HEK293 (cell line): ENCODE measurements around the gene FILIP1L.

Source experiments
- CTCF ChIA-PET: fragments of 350-600 bp; formaldehyde crosslinking; extraction: SDS; loops from one replicate; lab custom pipeline; 2021; ENCODE audit warnings: antibody characterized with exemption; lab: Yijun Ruan, JAX
- POLR2A ChIA-PET: fragments of 300-600 bp; formaldehyde crosslinking; extraction: SDS; loops from one replicate; lab custom pipeline; 2020; ENCODE audit warnings: antibody characterized with exemption, inconsistent platforms; lab: Yijun Ruan, JAX
- H3K27ac ChIP-seq: fragments of 200-500 bp; sonication (Bioruptor generic); 2 replicates; pipeline ENCODE4 v1.5.1; 2014; ENCODE audit warnings: low read depth, low read length, control low read depth, inconsistent platforms; ENCODE audit errors: extremely low read depth
- H3K36me3 ChIP-seq, 2 experiments: fragments of 200-500 bp in 1 of 2; sonication (Bioruptor generic) in 1 of 2; 1 replicate in 1 of 2; 2 replicates in 1 of 2; pipeline ENCODE4 v1.5.1; 2014 to 2017; ENCODE audit warnings: inconsistent platforms in 2 of 2, low read length in 2 of 2; ENCODE audit not compliant: control insufficient read depth in 2 of 2, insufficient read depth in 1 of 2
- H3K4me1 ChIP-seq: fragments of 200-500 bp; sonication (Bioruptor generic); 2 replicates; pipeline ENCODE4 v1.5.1; 2014; ENCODE audit warnings: mild to moderate bottlenecking, low read length, inconsistent platforms; ENCODE audit not compliant: control insufficient read depth, insufficient read depth
- H3K4me3 ChIP-seq: 2 replicates; pipeline ENCODE4 v1.5.1; 2011; ENCODE audit warnings: low read depth, mild to moderate bottlenecking, control low read depth, low read length, moderate library complexity
- H3K9me3 ChIP-seq: fragments of 200-500 bp; sonication (Bioruptor generic); 2 replicates; pipeline ENCODE4 v1.5.1; 2014; ENCODE audit warnings: low read depth, low read length, inconsistent platforms; ENCODE audit not compliant: control insufficient read depth, insufficient read depth
- BCL6B ChIP-seq: fragments of 450-650 bp; formaldehyde crosslinking; IDR thresholded peaks from 2 replicates; pipeline ENCODE4 v1.5.1; 2017; ENCODE audit warnings: missing biosample characterization, missing genetic modification characterization
- GLIS1 ChIP-seq: fragments of 450-650 bp; formaldehyde crosslinking; IDR thresholded peaks from 2 replicates; pipeline ENCODE4 v1.5.1; 2016; ENCODE audit warnings: missing biosample characterization, missing genetic modification characterization
- PRDM10 ChIP-seq: fragments of 450-650 bp; formaldehyde crosslinking; IDR thresholded peaks from 2 replicates; pipeline ENCODE4 v1.5.1; 2016; ENCODE audit warnings: missing biosample characterization, missing genetic modification characterization
- WT1 ChIP-seq: fragments of 450-650 bp; formaldehyde crosslinking; IDR thresholded peaks from 2 replicates; pipeline ENCODE4 v1.5.1; 2016; ENCODE audit warnings: missing biosample characterization, missing genetic modification characterization
- ZBTB21 ChIP-seq: fragments of 450-650 bp; formaldehyde crosslinking; IDR thresholded peaks from 2 replicates; pipeline ENCODE4 v1.5.1; 2017; ENCODE audit warnings: missing biosample characterization, missing genetic modification characterization
- ZBTB44 ChIP-seq: fragments of 450-650 bp; IDR thresholded peaks from 2 replicates; pipeline ENCODE4 v1.5.1; 2018; ENCODE audit warnings: missing biosample characterization, mild to moderate bottlenecking, missing genetic modification characterization
- ZBTB7A ChIP-seq: fragments of 450-650 bp; formaldehyde crosslinking; IDR thresholded peaks from 2 replicates; pipeline ENCODE4 v1.5.1; 2016; ENCODE audit warnings: low read depth, missing biosample characterization, missing genetic modification characterization
- ZNF19 ChIP-seq: fragments of 450-650 bp; formaldehyde crosslinking; IDR thresholded peaks from 2 replicates; pipeline ENCODE4; 2016; ENCODE audit warnings: missing biosample characterization, missing genetic modification characterization, low read depth
- ZNF26 ChIP-seq: fragments of 450-650 bp; formaldehyde crosslinking; IDR thresholded peaks from 2 replicates; pipeline ENCODE4 v1.5.1; 2016; ENCODE audit warnings: missing biosample characterization, missing genetic modification characterization
- ZNF423 ChIP-seq: fragments of 450-650 bp; formaldehyde crosslinking; IDR thresholded peaks from 2 replicates; pipeline ENCODE4 v1.5.1; 2016; ENCODE audit warnings: missing biosample characterization, missing genetic modification characterization
- ZNF488 ChIP-seq: fragments of 450-650 bp; formaldehyde crosslinking; IDR thresholded peaks from 2 replicates; pipeline ENCODE4 v1.5.1; 2016; ENCODE audit warnings: missing biosample characterization, missing genetic modification characterization
- ZNF571 ChIP-seq: fragments of 450-650 bp; formaldehyde crosslinking; IDR thresholded peaks from 2 replicates; pipeline ENCODE4 v1.5.0; 2017; ENCODE audit warnings: missing biosample characterization, missing genetic modification characterization
- ZNF747 ChIP-seq: fragments of 450-650 bp; formaldehyde crosslinking; IDR thresholded peaks from 2 replicates; pipeline ENCODE4 v1.5.1; 2016; ENCODE audit warnings: missing biosample characterization, missing genetic modification characterization
- ZNF791 ChIP-seq: fragments of 450-650 bp; formaldehyde crosslinking; IDR thresholded peaks from 2 replicates; pipeline ENCODE4 v1.5.1; 2016; ENCODE audit warnings: missing biosample characterization, missing genetic modification characterization
- ZNF792 ChIP-seq: fragments of 450-650 bp; formaldehyde crosslinking; IDR thresholded peaks from 2 replicates; pipeline ENCODE4 v1.5.1; 2016; ENCODE audit warnings: missing biosample characterization, missing genetic modification characterization
- ZNF843 ChIP-seq: fragments of 450-650 bp; formaldehyde crosslinking; IDR thresholded peaks from 2 replicates; pipeline ENCODE4 v1.5.1; 2016; ENCODE audit warnings: missing biosample characterization, missing genetic modification characterization
- ZSCAN30 ChIP-seq: fragments of 450-650 bp; IDR thresholded peaks from 2 replicates; pipeline ENCODE4 v1.5.1; 2018; ENCODE audit warnings: missing biosample characterization, mild to moderate bottlenecking, missing genetic modification characterization, moderate library complexity
- TF ChIP-seq, protein P1 (sequence below): IDR thresholded peaks from 2 replicates; pipeline ENCODE4 v1.6.1; 2011; ENCODE audit warnings: mild to moderate bottlenecking, low read depth, low read length, borderline replicate concordance

The FILIP1L gene

GRCh38 chr3:100001526-100002270, 112.6 kb downstream of the FILIP1L start:
- TF ChIP-seq ZBTB21 (tag by site-specific recombination): no peak
- no peak for TF ChIP-seq ZNF571 (tag by site-specific recombination)
- TF ChIP-seq ZNF792: no peak
- TF ChIP-seq ZSCAN30: no peak
- peak; percentile 78 for TF ChIP-seq PRDM10 (tag by site-specific recombination)
- TF ChIP-seq ZNF26 (tag by site-specific recombination): no peak
- peaks cover 3% of the 10 kb centered on the region for H3K4me1 ChIP-seq
- no peak overlapping the region for H3K4me3 ChIP-seq
- H3K27ac ChIP-seq: no peak overlapping the region
- H3K9me3 ChIP-seq: no peaks in the 10 kb centered on the region
- CTCF ChIA-PET: no interaction called here
- H3K36me3 ChIP-seq: no peaks in the 10 kb centered on the region
- POLR2A ChIA-PET: no interaction called here

GRCh38 chr3:100001083-100001482, 113.2 kb downstream of the FILIP1L start:
- Histone ChIP-seq H3K4me3 (no peak overlapping the region), H3K9me3 (no peaks in the 10 kb centered on the region), H3K36me3 (no peaks in the 10 kb centered on the region), H3K27ac (no peak overlapping the region), H3K4me1 (peaks cover 3% of the 10 kb centered on the region)
- ChIA-PET CTCF (no interaction called here), POLR2A (no interaction called here)
- TF ChIP-seq WT1 (tag by site-specific recombination) (no peak), ZBTB44 (no peak), ZNF19 (tag by site-specific recombination) (no peak), ZNF747 (tag by site-specific recombination) (no peak), ZBTB7A (tag by site-specific recombination) (no peak), BCL6B (tag by site-specific recombination) (no peak), ZNF791 (no peak), GLIS1 (tag by site-specific recombination) (no peak), ZNF843 (tag by site-specific recombination) (no peak), ZNF488 (tag by site-specific recombination) (no peak), ZNF423 (tag by site-specific recombination) (no peak)
- TF ChIP-seq, protein P1, sequence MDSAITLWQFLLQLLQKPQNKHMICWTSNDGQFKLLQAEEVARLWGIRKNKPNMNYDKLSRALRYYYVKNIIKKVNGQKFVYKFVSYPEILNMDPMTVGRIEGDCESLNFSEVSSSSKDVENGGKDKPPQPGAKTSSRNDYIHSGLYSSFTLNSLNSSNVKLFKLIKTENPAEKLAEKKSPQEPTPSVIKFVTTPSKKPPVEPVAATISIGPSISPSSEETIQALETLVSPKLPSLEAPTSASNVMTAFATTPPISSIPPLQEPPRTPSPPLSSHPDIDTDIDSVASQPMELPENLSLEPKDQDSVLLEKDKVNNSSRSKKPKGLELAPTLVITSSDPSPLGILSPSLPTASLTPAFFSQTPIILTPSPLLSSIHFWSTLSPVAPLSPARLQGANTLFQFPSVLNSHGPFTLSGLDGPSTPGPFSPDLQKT: no peak
